Osteocyte (in vitro differentiated cells): ENCODE results near the gene GRIP2. TPM values are rescaled to one million over a fixed set of nuclear protein-coding genes. Genes with fewer than 3 reads are reported as not detected.

Experiments used
- DNase-seq: peaks from one replicate; pipeline ENCODE4 v3.0.0; 2021; ENCODE audit warnings: mixed read lengths; ENCODE audit not compliant: unreplicated experiment; ENCODE audit errors: extremely low spot score
- H3K27ac Mint-ChIP-seq: one replicate; pipeline ENCODE4 v1.8.0; 2021; ENCODE audit warnings: mild to moderate bottlenecking, mixed read lengths; ENCODE audit not compliant: unreplicated experiment
- H3K27me3 Mint-ChIP-seq: one replicate; pipeline ENCODE4 v1.8.0; 2021; ENCODE audit warnings: mixed read lengths; ENCODE audit not compliant: unreplicated experiment
- H3K36me3 Mint-ChIP-seq: one replicate; pipeline ENCODE4 v1.8.0; 2021; ENCODE audit warnings: mixed read lengths; ENCODE audit not compliant: unreplicated experiment
- H3K4me1 Mint-ChIP-seq: one replicate; pipeline ENCODE4 v1.8.0; 2021; ENCODE audit warnings: mixed read lengths; ENCODE audit not compliant: unreplicated experiment
- H3K4me3 Mint-ChIP-seq: one replicate; pipeline ENCODE4 v1.8.0; 2021; ENCODE audit warnings: mild to moderate bottlenecking, moderate library complexity, mixed read lengths; ENCODE audit not compliant: unreplicated experiment
- H3K9me3 Mint-ChIP-seq: one replicate; pipeline ENCODE4 v1.8.0; 2021; ENCODE audit warnings: mixed read lengths; ENCODE audit not compliant: unreplicated experiment
- total RNA-seq: library from RNA; stranded (reverse); gene quantifications from 2 replicates; pipeline ENCODE4 v1.2.1, GENCODE V29; 2021
- TF ChIP-seq, protein P1 (sequence below): fragments of 200-600 bp; sonication (generic); IDR thresholded peaks from 2 replicates; pipeline ENCODE4 v1.5.0; 2021; ENCODE audit warnings: antibody characterized with exemption, mild to moderate bottlenecking, moderate library complexity

Gene GRIP2
- total RNA-seq, 1 donor from 2014 or later, result 0.35 TPM

DNA sequence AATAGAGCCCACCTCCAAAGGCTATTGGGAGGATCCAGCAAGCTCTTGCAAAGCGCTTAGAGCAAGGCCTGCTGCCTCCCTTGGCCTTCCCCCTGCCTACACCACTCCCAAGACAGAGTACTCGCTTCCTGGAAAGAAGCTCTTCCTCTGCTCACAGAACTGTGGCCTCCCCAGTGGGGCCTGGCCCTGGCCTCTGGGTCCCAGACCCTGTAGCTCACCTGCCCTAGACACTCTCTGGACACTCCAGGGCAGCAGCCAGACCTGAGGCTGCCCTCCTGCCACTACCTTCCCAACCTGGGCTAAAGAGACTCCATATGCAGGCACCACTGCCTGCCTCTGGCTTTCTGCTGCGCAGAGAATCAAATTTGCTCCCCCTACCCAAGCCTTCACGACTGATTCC lies 49.9 kb downstream of the GRIP2 start:
- Mint-ChIP-seq H3K4me1 (peaks cover 5% of the 10 kb centered on the region), H3K27ac (no peak overlapping the region), H3K9me3 (no peaks in the 10 kb centered on the region), H3K36me3 (peaks cover 20% of the 10 kb centered on the region), H3K27me3 (no peaks in the 10 kb centered on the region), H3K4me3 (no peak overlapping the region)
- TF ChIP-seq, protein P1, sequence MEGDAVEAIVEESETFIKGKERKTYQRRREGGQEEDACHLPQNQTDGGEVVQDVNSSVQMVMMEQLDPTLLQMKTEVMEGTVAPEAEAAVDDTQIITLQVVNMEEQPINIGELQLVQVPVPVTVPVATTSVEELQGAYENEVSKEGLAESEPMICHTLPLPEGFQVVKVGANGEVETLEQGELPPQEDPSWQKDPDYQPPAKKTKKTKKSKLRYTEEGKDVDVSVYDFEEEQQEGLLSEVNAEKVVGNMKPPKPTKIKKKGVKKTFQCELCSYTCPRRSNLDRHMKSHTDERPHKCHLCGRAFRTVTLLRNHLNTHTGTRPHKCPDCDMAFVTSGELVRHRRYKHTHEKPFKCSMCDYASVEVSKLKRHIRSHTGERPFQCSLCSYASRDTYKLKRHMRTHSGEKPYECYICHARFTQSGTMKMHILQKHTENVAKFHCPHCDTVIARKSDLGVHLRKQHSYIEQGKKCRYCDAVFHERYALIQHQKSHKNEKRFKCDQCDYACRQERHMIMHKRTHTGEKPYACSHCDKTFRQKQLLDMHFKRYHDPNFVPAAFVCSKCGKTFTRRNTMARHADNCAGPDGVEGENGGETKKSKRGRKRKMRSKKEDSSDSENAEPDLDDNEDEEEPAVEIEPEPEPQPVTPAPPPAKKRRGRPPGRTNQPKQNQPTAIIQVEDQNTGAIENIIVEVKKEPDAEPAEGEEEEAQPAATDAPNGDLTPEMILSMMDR, result no peak
- DNase-seq, result no peak

DNA sequence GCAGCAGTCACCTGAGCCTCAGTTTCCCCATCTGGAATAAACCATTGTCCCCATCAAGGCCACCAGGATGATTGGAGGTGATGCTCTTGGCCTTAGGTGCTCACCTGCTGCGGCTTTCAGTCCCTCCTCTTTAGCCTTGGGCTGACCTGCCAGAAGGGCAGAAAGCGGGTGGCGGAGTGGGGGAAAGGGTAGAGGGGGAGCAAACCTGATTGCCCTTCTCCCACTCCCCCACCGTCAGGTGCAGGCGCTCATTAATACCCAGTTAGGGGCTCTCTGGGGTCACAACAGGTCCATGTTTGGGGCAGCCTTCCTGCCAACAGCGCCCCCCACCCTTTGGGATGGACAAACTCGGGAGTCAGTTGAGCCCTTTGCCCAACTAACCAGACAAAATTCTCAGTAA lies 50.5 kb downstream of the GRIP2 start:
- H3K27me3 Mint-ChIP-seq, result no peaks in the 10 kb centered on the region
- DNase-seq, result no peak
- H3K27ac Mint-ChIP-seq, result no peak overlapping the region
- peaks cover 25% of the 10 kb centered on the region for H3K36me3 Mint-ChIP-seq
- TF ChIP-seq, protein P1, result no peak
- peaks cover 5% of the 10 kb centered on the region for H3K4me1 Mint-ChIP-seq
- H3K4me3 Mint-ChIP-seq, result no peak overlapping the region
- no peaks in the 10 kb centered on the region for H3K9me3 Mint-ChIP-seq

DNA sequence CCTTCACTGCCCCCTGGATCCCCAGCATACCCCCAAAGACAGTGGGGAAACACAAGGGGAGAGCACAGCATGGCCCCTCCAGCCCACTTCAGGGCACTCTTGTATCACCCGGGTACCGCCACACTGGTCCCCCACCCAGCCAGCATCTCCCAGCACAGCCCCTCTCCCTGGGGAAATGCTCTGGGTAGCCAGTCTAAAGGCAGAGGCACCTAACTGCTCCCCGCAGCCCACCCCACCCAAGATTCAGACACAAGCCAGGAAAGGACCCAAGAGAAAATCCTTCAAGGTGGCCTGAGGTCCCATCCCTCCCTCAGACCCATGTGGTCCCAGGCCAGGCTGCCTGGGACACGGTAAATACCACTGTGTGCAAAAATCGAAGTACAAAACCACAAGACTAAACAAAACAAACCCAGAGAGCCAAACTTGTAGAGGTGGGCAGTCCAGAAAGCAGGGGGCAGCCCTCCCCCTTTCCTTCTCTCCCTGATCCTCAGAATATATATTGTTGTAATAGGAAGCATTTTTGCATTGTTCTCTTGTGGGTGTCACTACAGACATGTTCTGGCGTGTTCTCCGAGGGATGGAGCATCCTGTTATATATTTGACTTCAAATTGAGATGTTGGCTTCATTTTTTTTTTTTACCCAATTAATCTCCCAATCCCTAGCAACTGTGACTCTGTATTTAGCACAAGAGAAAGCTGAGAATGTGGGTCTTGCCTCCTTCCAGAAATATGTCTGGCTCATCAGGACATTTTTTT lies 51.7 kb downstream of the GRIP2 start:
- no peaks in the 10 kb centered on the region for H3K27me3 Mint-ChIP-seq
- peaks cover 5% of the 10 kb centered on the region for H3K4me1 Mint-ChIP-seq
- H3K4me3 Mint-ChIP-seq, result no peak overlapping the region
- no peaks in the 10 kb centered on the region for H3K9me3 Mint-ChIP-seq
- TF ChIP-seq, protein P1, result no peak
- peaks cover 34% of the 10 kb centered on the region for H3K36me3 Mint-ChIP-seq
- no peak for DNase-seq
- no peak overlapping the region for H3K27ac Mint-ChIP-seq

DNA sequence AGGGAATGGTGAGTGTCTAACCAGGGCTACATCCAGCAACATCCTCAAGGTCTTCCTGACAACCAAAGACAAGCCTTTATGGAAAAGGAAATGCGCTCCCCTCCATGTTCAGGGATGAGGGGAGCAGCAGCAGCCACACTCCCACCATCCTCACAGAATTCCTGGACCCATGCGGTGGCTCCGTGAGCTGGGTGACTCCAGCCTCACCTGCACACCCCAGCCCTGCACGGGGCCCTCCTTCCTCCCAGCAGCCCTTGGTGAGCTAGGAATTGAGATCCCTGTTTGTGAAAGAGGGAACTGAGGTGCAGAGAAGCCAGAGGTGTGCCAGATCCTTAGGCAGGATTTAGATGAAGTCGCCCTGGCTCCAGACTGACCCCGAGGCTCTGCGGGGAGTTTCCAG lies 52.3 kb downstream of the GRIP2 start:
- H3K4me3 Mint-ChIP-seq, result no peak overlapping the region
- peaks cover 37% of the 10 kb centered on the region for H3K36me3 Mint-ChIP-seq
- H3K27ac Mint-ChIP-seq, result no peak overlapping the region
- no peaks in the 10 kb centered on the region for H3K9me3 Mint-ChIP-seq
- peaks cover 5% of the 10 kb centered on the region for H3K4me1 Mint-ChIP-seq
- TF ChIP-seq, protein P1, result no peak
- DNase-seq, result no peak
- no peaks in the 10 kb centered on the region for H3K27me3 Mint-ChIP-seq

DNA sequence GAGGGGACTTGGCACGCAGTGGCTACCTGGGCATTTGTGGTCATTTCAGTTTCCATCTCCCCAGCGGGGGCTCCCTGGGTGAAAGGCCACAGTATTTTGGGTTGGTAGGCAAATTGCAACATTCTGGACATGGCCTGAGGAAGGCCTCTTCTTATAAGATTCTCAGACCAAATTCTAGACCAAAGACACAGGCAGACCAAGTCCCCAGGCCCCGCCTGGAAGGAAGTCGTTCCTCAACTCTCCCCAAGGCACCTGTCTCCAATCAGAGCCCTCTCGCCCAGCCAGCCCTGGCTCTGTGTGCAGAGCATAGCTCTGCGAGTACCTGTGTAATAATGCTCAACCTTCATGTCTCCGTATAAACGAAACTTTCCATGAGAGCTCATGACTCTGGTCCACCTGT lies 53.1 kb downstream of the GRIP2 start:
- H3K27ac Mint-ChIP-seq, result no peak overlapping the region
- H3K36me3 Mint-ChIP-seq, result peaks cover 37% of the 10 kb centered on the region
- H3K4me3 Mint-ChIP-seq, result no peak overlapping the region
- H3K4me1 Mint-ChIP-seq, result peaks cover 9% of the 10 kb centered on the region
- no peak for DNase-seq
- no peaks in the 10 kb centered on the region for H3K9me3 Mint-ChIP-seq
- H3K27me3 Mint-ChIP-seq, result no peaks in the 10 kb centered on the region
- TF ChIP-seq, protein P1, result no peak
